SK-N-SH (cell line): ENCODE data around the gene TMEM185A. TPM values are rescaled to one million over a fixed set of nuclear protein-coding genes. Genes with fewer than 3 reads are reported as not detected.

ENCODE experiments used
- CTCF ChIA-PET: fragments of 300-600, 350-600 bp; formaldehyde crosslinking; extraction: SDS; loops from one replicate; lab custom pipeline; 2021; lab: Yijun Ruan, JAX
- POLR2A ChIA-PET: fragments of 350-600 bp; sonication (Branson Sonifier 250); formaldehyde crosslinking; extraction: SDS; loops from one replicate; lab custom pipeline; 2020; ENCODE audit warnings: antibody characterized with exemption, inconsistent platforms; lab: Yijun Ruan, JAX
- DNase-seq: peaks from one replicate; pipeline ENCODE4 v3.0.0; 2012
- H2AFZ ChIP-seq: fragments of 200-600 bp; sonication (generic); 2 replicates; pipeline ENCODE4 v1.8.1; 2016; ENCODE audit warnings: antibody characterized with exemption, mild to moderate bottlenecking, low read depth
- H3F3A ChIP-seq: fragments of 200-600 bp; sonication (generic); replicated peaks from 2 replicates; pipeline ENCODE3; 2016; ENCODE audit warnings: antibody characterized with exemption, mild to moderate bottlenecking; ENCODE audit not compliant: insufficient read depth
- H3K27ac ChIP-seq, 2 experiments: fragments of 200-500 bp in 1 of 2; fragments of 200-600 bp in 1 of 2; sonication (Bioruptor generic) in 1 of 2; sonication (generic), shearing (Covaris generic) in 1 of 2; 2 replicates each; pipeline versions ENCODE4 v1.5.1 to v1.6.1; 2014 to 2016; ENCODE audit warnings: low read depth in 2 of 2, inconsistent platforms in 1 of 2, low read length in 1 of 2, mild to moderate bottlenecking in 1 of 2, mixed read lengths in 1 of 2
- H3K27me3 ChIP-seq: fragments of 200-600 bp; sonication (generic), shearing (Covaris generic); 2 replicates; pipeline ENCODE4 v1.6.1; 2016; ENCODE audit warnings: mixed run types; ENCODE audit not compliant: insufficient read depth
- H3K36me3 ChIP-seq, 2 experiments: fragments of 200-500 bp in 1 of 2; fragments of 200-600 bp in 1 of 2; sonication (Bioruptor generic) in 1 of 2; sonication (generic) in 1 of 2; replicated peaks in 1 of 2; 2 replicates each; pipeline versions ENCODE3 to v1.5.1; 2014 to 2016; ENCODE audit warnings: low read length in 1 of 2, mild to moderate bottlenecking in 1 of 2; ENCODE audit not compliant: insufficient read depth in 2 of 2, control insufficient read depth in 1 of 2
- H3K4me1 ChIP-seq, 2 experiments: fragments of 200-500 bp in 1 of 2; fragments of 200-600 bp in 1 of 2; sonication (Bioruptor generic) in 1 of 2; sonication (generic), shearing (Covaris generic) in 1 of 2; 2 replicates each; pipeline versions ENCODE4 v1.5.1 to v1.6.1; 2014 to 2016; ENCODE audit warnings: low read depth in 1 of 2, low read length in 1 of 2, mixed run types in 1 of 2; ENCODE audit not compliant: insufficient read depth in 2 of 2, control insufficient read depth in 1 of 2
- H3K4me2 ChIP-seq: fragments of 200-600 bp; sonication (generic), shearing (Covaris generic); 2 replicates; pipeline ENCODE4 v1.6.1; 2017; ENCODE audit warnings: mixed run types
- H3K4me3 ChIP-seq, 2 experiments: fragments of 200-500 bp in 1 of 2; fragments of 200-600 bp in 1 of 2; sonication (Bioruptor generic) in 1 of 2; sonication (generic), shearing (Covaris generic) in 1 of 2; 2 replicates each; pipeline versions ENCODE4 v1.5.1 to v1.8.1; 2014 to 2016; ENCODE audit warnings: low read depth in 2 of 2, inconsistent platforms in 1 of 2, low read length in 1 of 2, mild to moderate bottlenecking in 1 of 2, mixed read lengths in 1 of 2, moderate library complexity in 1 of 2
- H3K79me2 ChIP-seq: fragments of 200-600 bp; sonication (generic); 2 replicates; pipeline ENCODE4 v1.8.1; 2017; ENCODE audit warnings: mild to moderate bottlenecking; ENCODE audit not compliant: insufficient read depth
- H3K9ac ChIP-seq: fragments of 200-600 bp; sonication (generic); 2 replicates; pipeline ENCODE4 v1.6.1; 2017; ENCODE audit warnings: mixed run types
- H3K9me2 ChIP-seq: fragments of 200-600 bp; sonication (generic); 2 replicates; pipeline ENCODE4 v1.6.1; 2017; ENCODE audit warnings: mixed run types
- H3K9me3 ChIP-seq: fragments of 200-600 bp; sonication (generic); 2 replicates; pipeline ENCODE4 v1.6.1; 2017; ENCODE audit warnings: mixed run types, mild to moderate bottlenecking, moderate library complexity
- H4K20me1 ChIP-seq: fragments of 200-600 bp; sonication (generic); 2 replicates; pipeline ENCODE4 v1.6.1; 2017; ENCODE audit warnings: mild to moderate bottlenecking, mixed run types; ENCODE audit not compliant: insufficient read depth
- ELF1 ChIP-seq: IDR thresholded peaks from 2 replicates; pipeline ENCODE4 v1.4.0; 2012
- EP300 ChIP-seq, 2 experiments: IDR thresholded peaks; 2 replicates each; pipeline versions ENCODE4 v1.4.0 to v1.6.1; 2012; ENCODE audit warnings: borderline replicate concordance in 1 of 2, low read depth in 1 of 2, low read length in 1 of 2
- FOSL2 ChIP-seq: IDR thresholded peaks from 2 replicates; pipeline ENCODE4 v1.4.0; 2012; ENCODE audit warnings: low read depth, mild to moderate bottlenecking, moderate library complexity, borderline replicate concordance
- FOXJ3 ChIP-seq: sonication (generic); formaldehyde crosslinking; IDR thresholded peaks from 2 replicates; pipeline ENCODE4 v1.5.1; 2020; ENCODE audit warnings: mild to moderate bottlenecking, missing genetic modification reagents
- FOXM1 ChIP-seq: IDR thresholded peaks from 2 replicates; pipeline ENCODE4 v1.4.0; 2012; ENCODE audit warnings: low read depth, mild to moderate bottlenecking
- GABPA ChIP-seq: IDR thresholded peaks from 2 replicates; pipeline ENCODE4 v1.4.0; 2012; ENCODE audit warnings: low read depth, mild to moderate bottlenecking
- GATA2 ChIP-seq: sonication (generic); formaldehyde crosslinking; IDR thresholded peaks from 2 replicates; pipeline ENCODE4 v1.5.0; 2020; ENCODE audit warnings: mild to moderate bottlenecking, missing genetic modification reagents
- JUND ChIP-seq: IDR thresholded peaks from 2 replicates; pipeline ENCODE4 v1.4.0; 2012
- MXI1 ChIP-seq: IDR thresholded peaks from 2 replicates; pipeline ENCODE4 v1.6.1; 2012; ENCODE audit warnings: mild to moderate bottlenecking, low read depth, low read length, improper control_type of control experiment
- NFIC ChIP-seq: IDR thresholded peaks from 2 replicates; pipeline ENCODE4 v1.4.0; 2012; ENCODE audit warnings: borderline replicate concordance
- NRF1 ChIP-seq: IDR thresholded peaks from 2 replicates; pipeline ENCODE4 v1.6.1; 2012; ENCODE audit warnings: low read depth, mild to moderate bottlenecking, low read length
- POLR2AphosphoS5 ChIP-seq: IDR thresholded peaks from 2 replicates; pipeline ENCODE4 v1.6.1; 2012; ENCODE audit warnings: low read depth, low read length
- RAD21 ChIP-seq: IDR thresholded peaks from 2 replicates; pipeline ENCODE4 v1.6.1; 2012; ENCODE audit warnings: mild to moderate bottlenecking, low read length
- RFX5 ChIP-seq: IDR thresholded peaks from 2 replicates; pipeline ENCODE4 v1.6.1; 2012; ENCODE audit warnings: mild to moderate bottlenecking, improper control_type of control experiment, low read length
- TAF1 ChIP-seq: IDR thresholded peaks from 2 replicates; pipeline ENCODE4 v1.6.1; 2012; ENCODE audit warnings: low read depth, mild to moderate bottlenecking, low read length, moderate library complexity, borderline replicate concordance
- TEAD4 ChIP-seq: IDR thresholded peaks from 2 replicates; pipeline ENCODE4 v1.4.0; 2012; ENCODE audit warnings: mild to moderate bottlenecking, borderline replicate concordance; ENCODE audit not compliant: insufficient read depth
- YY1 ChIP-seq: IDR thresholded peaks from 2 replicates; pipeline ENCODE4 v1.4.0; 2012; ENCODE audit warnings: low read depth, mild to moderate bottlenecking
- WGBS: methylation state at CpG from one replicate; pipeline ENCODE4 v1.1.6; 2017; ENCODE audit warnings: low lambda C conversion rate; 5-methylcytosine and 5-hydroxymethylcytosine counted together
- polyA plus RNA-seq, 3 experiments: library from polyadenylated mRNA; depleted of rRNA; stranded (reverse); fragments of >200 nt; gene quantifications; 2 replicates each; pipeline ENCODE4 v1.2.3, GENCODE V29; 2012
- TF ChIP-seq, protein P1 (sequence below): fragments of 200-600 bp; sonication (generic); IDR thresholded peaks from 2 replicates; pipeline ENCODE4 v1.6.1; 2017; ENCODE audit warnings: antibody characterized with exemption, mild to moderate bottlenecking, moderate library complexity
- TF ChIP-seq, protein P2 (sequence below): IDR thresholded peaks from 2 replicates; pipeline ENCODE4 v1.4.0; 2012; ENCODE audit warnings: low read depth, borderline replicate concordance
- TF ChIP-seq, protein P3 (sequence below): IDR thresholded peaks from 2 replicates; pipeline ENCODE4 v1.6.1; 2012; ENCODE audit warnings: mild to moderate bottlenecking, low read depth, low read length, moderate library complexity

The TMEM185A gene
- polyA plus RNA-seq, 1 of the 3 experiments (the other 2 are of a cell fraction), result 11.9 TPM

DNA sequence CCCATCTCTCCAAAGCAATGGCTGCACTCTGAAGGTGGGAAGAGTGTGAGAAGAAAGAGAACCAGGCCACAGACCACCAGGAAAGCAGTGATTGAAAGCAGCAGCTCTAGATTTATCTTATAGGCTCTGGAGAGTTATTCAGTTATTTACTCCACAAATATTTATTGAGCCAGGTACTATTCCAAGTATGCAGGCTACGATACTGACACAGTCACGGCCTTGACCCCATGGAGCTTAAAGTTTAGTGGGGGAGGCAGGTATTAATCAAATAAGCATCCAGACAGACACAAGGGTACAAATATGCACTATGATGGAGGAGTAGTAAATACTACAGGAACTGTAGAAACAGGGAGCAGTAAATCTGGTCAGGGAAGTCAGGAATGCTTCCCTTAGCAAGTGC, 2.8 kb downstream of the TMEM185A start:
- H3K9me2 ChIP-seq, result no peaks in the 10 kb centered on the region
- H3K4me3 ChIP-seq, result no peak overlapping the region
- no peaks in the 10 kb centered on the region for H3K9me3 ChIP-seq
- TF ChIP-seq JUND (no peak), FOSL2 (no peak), YY1 (no peak), MXI1 (no peak), GABPA (no peak), RAD21 (no peak), TEAD4 (no peak), FOXM1 (no peak)
- TF ChIP-seq, protein P1, sequence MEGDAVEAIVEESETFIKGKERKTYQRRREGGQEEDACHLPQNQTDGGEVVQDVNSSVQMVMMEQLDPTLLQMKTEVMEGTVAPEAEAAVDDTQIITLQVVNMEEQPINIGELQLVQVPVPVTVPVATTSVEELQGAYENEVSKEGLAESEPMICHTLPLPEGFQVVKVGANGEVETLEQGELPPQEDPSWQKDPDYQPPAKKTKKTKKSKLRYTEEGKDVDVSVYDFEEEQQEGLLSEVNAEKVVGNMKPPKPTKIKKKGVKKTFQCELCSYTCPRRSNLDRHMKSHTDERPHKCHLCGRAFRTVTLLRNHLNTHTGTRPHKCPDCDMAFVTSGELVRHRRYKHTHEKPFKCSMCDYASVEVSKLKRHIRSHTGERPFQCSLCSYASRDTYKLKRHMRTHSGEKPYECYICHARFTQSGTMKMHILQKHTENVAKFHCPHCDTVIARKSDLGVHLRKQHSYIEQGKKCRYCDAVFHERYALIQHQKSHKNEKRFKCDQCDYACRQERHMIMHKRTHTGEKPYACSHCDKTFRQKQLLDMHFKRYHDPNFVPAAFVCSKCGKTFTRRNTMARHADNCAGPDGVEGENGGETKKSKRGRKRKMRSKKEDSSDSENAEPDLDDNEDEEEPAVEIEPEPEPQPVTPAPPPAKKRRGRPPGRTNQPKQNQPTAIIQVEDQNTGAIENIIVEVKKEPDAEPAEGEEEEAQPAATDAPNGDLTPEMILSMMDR, result no peak
- TF ChIP-seq, all 33 proteins: peak for 0
- peaks cover 17% of the 10 kb centered on the region for H4K20me1 ChIP-seq
- H3K27me3 ChIP-seq, result no peaks in the 10 kb centered on the region; the same call in none of the 2 replicates
- DNase-seq, result no peak
- CTCF ChIA-PET, result no interaction called here
- WGBS, result 50% methylated on average over 2 of the region's 2 CpGs
- no peak overlapping the region for H3K4me2 ChIP-seq
- H3K9ac ChIP-seq, result no peak overlapping the region
- no peaks in the 10 kb centered on the region for H3K36me3 ChIP-seq
- H3F3A ChIP-seq, result no peaks in the 10 kb centered on the region
- no peak overlapping the region for H3K27ac ChIP-seq
- H3K79me2 ChIP-seq, result peaks cover 27% of the 10 kb centered on the region
- POLR2A ChIA-PET, result no interaction called here
- H3K4me1 ChIP-seq, result peaks cover 0 to 11% of the 10 kb centered on the region in 2 experiments; a peak in 2 of 4 replicates
- no peak overlapping the region for H2AFZ ChIP-seq

DNA sequence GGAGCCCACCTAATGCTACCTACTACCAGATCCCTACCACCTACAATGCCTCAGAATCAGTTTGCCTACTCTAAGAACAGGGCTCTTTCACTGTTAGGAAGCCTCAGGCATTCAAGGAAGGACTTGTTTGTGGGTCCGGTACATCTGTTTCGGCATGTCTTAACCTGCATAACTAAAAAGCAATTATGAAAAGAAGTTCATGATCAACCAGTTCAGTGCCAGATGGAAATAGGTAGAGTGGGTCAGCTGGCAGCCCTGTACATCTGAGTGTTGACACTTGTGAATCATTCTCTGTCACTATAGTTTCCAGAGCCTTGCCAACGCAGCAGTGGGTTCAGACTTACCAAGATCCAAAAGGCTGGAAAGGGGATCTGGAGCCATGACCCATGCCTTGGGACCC, 3.3 kb downstream of the TMEM185A start:
- no peak overlapping the region for H3K4me2 ChIP-seq
- H2AFZ ChIP-seq, result no peak overlapping the region
- no peak overlapping the region for H3K9ac ChIP-seq
- H3K79me2 ChIP-seq, result peaks cover 27% of the 10 kb centered on the region
- no peak overlapping the region for H3K27ac ChIP-seq
- H3K4me3 ChIP-seq, result no peak overlapping the region
- H4K20me1 ChIP-seq, result peaks cover 17% of the 10 kb centered on the region
- 73% methylated on average over 3 of the region's 3 CpGs for WGBS
- no peak for DNase-seq
- H3K9me2 ChIP-seq, result no peaks in the 10 kb centered on the region
- POLR2A ChIA-PET, result no interaction called here
- H3K36me3 ChIP-seq, result no peaks in the 10 kb centered on the region
- H3K27me3 ChIP-seq, result no peaks in the 10 kb centered on the region; the same call in 1 of the 2 replicates
- H3F3A ChIP-seq, result no peaks in the 10 kb centered on the region
- CTCF ChIA-PET, result no interaction called here
- H3K9me3 ChIP-seq, result no peaks in the 10 kb centered on the region
- peaks cover 0 to 11% of the 10 kb centered on the region in 2 experiments; a peak in 2 of 4 replicates for H3K4me1 ChIP-seq
- TF ChIP-seq RFX5 (no peak), FOXJ3 (CRISPR knock-in tag) (no peak), NFIC (no peak), RAD21 (no peak), ELF1 (no peak), EP300 (IDR thresholded peaks at IDR 0.05; ENCODE audit: borderline replicate concordance in 1 of 2, low read depth in 1 of 2, low read length in 1 of 2) (no peak), GATA2 (CRISPR knock-in tag) (no peak), NRF1 (no peak), TAF1 (no peak), MXI1 (no peak), FOSL2 (no peak), POLR2AphosphoS5 (no peak)
- TF ChIP-seq, protein P2, sequence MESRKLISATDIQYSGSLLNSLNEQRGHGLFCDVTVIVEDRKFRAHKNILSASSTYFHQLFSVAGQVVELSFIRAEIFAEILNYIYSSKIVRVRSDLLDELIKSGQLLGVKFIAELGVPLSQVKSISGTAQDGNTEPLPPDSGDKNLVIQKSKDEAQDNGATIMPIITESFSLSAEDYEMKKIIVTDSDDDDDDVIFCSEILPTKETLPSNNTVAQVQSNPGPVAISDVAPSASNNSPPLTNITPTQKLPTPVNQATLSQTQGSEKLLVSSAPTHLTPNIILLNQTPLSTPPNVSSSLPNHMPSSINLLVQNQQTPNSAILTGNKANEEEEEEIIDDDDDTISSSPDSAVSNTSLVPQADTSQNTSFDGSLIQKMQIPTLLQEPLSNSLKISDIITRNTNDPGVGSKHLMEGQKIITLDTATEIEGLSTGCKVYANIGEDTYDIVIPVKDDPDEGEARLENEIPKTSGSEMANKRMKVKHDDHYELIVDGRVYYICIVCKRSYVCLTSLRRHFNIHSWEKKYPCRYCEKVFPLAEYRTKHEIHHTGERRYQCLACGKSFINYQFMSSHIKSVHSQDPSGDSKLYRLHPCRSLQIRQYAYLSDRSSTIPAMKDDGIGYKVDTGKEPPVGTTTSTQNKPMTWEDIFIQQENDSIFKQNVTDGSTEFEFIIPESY, result no peak
- TF ChIP-seq, protein P3, sequence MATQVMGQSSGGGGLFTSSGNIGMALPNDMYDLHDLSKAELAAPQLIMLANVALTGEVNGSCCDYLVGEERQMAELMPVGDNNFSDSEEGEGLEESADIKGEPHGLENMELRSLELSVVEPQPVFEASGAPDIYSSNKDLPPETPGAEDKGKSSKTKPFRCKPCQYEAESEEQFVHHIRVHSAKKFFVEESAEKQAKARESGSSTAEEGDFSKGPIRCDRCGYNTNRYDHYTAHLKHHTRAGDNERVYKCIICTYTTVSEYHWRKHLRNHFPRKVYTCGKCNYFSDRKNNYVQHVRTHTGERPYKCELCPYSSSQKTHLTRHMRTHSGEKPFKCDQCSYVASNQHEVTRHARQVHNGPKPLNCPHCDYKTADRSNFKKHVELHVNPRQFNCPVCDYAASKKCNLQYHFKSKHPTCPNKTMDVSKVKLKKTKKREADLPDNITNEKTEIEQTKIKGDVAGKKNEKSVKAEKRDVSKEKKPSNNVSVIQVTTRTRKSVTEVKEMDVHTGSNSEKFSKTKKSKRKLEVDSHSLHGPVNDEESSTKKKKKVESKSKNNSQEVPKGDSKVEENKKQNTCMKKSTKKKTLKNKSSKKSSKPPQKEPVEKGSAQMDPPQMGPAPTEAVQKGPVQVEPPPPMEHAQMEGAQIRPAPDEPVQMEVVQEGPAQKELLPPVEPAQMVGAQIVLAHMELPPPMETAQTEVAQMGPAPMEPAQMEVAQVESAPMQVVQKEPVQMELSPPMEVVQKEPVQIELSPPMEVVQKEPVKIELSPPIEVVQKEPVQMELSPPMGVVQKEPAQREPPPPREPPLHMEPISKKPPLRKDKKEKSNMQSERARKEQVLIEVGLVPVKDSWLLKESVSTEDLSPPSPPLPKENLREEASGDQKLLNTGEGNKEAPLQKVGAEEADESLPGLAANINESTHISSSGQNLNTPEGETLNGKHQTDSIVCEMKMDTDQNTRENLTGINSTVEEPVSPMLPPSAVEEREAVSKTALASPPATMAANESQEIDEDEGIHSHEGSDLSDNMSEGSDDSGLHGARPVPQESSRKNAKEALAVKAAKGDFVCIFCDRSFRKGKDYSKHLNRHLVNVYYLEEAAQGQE, result no peak
- TF ChIP-seq, protein P1, result no peak
